GM19193 (cell line): ENCODE measurements around the gene MINAR2.

Experiments
- POLR2A ChIP-seq: IDR thresholded peaks from 4 replicates; pipeline ENCODE4 v1.6.1; 2011; ENCODE audit not compliant: insufficient read depth, insufficient read length; ENCODE audit errors: extremely low read depth

The MINAR2 gene, protein sequence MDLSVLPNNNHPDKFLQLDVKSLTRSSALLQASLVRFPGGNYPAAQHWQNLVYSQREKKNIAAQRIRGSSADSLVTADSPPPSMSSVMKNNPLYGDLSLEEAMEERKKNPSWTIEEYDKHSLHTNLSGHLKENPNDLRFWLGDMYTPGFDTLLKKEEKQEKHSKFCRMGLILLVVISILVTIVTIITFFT

GRCh38 chr5:129747572-129748407 lies at the start of gene MINAR2:
Gene MINAR2, plus strand, starts transcription at chr5:129748094. Its CDS starts 97 bp downstream, at chr5:129748191.
- TF ChIP-seq POLR2A: no peak

DNA sequence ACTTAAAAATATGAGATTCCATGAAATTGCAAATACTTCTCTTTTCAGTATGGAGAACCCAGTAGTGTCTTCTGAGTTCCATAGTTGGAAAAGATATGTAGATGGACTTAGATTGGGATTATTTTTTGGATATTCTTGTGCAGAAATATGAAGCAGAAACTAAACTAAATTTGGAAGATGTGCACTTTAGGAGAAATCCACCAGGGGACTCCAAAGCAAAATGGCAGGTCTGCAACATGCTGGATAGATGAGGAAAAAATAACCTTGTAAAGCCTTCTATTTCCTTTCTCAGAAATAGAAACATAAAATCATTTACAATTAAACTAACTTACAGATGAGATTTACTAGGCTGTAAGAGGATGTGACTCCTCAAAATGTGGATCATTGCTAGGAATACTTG lies 49.2 kb upstream of the MINAR2 start:
- TF ChIP-seq POLR2A: no peak

GRCh38 chr5:129716235-129716634 lies 31.7 kb upstream of the MINAR2 start:
- no peak for TF ChIP-seq POLR2A

GRCh38 chr5:129716651-129717050 lies 31.2 kb upstream of the MINAR2 start:
- TF ChIP-seq POLR2A: no peak

GRCh38 chr5:129717751-129718310 lies 30.1 kb upstream of the MINAR2 start:
- no peak for TF ChIP-seq POLR2A

DNA sequence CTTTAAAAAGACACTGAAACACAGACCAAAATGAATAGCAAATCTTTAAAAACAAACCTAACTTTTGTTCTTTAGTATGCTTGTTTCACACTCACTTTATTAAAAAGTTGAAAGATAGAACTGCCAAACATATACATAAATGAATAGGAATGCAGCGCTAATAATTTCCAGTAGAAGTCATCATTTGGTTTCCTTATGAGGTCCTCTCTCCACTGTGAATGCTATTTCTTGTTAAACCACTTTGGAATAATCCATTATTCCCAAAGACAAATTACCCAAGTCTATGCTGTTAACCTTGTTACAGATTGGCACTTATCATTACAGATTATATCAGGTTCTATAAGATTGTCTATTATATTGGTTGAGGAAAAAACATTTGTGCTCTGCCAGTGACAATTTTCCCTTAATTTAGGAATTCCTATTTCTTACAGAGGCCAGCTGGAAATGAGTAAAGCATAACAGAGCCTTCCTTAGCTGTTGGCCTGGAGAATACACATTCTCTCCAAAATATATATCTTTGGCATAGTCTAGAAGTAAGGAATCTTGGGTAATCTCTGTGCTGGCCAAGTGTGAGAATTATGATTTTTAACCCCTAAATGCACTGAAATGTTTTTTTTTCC lies 29.3 kb upstream of the MINAR2 start:
- TF ChIP-seq POLR2A: no peak

- TF ChIP-seq POLR2A: no peak
These were observed 23.7 kb upstream of the MINAR2 start for GRCh38 chr5:129724222-129724621.

GRCh38 chr5:129724647-129725046 lies 23.2 kb upstream of the MINAR2 start:
- TF ChIP-seq POLR2A: no peak

DNA sequence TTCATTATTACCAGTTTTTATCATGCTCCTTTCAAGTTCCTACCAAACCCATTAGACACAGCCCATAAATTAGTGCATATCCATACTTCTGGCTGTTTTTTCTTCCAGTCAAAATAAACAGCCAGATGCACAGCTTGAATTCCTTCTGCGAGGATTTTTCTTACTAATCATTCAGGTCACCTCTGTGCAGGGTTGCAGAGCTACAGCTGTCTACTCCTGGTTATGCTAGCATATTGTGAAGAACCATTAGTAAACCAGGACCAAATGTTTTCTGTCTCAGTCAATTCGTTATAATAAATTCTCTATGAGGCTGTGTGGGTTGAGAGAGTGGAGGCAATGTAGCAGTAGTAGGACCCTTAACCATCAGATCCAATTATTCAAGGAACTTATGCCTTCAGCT lies 8.1 kb upstream of the MINAR2 start:
- TF ChIP-seq POLR2A: no peak

DNA sequence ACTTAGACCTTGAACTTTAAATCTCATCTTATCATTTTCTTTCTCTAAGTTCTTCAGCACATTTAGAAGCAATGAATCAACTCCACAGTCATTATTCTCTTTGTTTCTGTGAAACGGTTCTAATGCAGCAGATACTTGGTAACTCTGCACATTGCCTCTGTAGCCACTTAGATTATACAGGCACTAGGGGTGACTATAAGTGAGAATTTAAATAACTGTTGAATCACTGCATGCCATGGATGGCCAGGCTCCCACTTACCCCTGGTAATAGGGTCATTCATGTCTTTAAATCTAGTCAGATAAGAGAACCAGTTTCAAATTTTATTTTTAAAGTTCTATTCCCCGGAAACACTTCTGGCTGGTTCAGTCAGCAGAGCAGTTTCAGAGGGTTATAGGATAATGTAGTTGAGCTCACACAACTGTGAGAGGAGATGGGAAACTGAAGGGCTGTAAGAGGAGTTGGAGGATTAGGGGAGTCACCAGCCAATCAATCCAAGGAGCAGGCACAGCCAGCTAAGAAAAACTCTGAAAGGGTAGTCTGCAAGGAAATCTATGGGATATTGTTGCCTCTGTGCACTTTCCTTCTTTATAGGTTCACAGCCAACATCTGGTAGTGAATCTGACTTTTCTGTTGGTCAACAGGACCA lies 4.2 kb upstream of the MINAR2 start:
- TF ChIP-seq POLR2A: no peak

DNA sequence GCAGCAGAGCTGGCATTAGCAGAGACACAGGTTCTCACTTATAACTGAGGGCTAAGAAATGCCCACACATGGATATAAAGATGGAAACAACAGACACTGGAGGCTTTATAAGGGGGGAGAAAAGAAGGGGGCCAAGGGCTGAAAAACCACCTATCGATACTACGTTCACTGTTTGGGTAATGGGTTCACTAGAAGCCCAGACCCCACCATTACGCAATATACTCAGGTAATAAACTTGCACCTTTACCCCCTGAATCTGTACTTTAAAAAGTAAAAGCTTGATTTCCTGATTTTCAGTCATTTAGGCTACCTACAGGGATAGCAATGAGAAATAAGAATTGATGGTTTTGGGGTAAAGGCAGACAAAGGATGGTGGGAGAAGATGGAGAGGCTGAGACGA lies 1.9 kb upstream of the MINAR2 start:
- TF ChIP-seq POLR2A: no peak

DNA sequence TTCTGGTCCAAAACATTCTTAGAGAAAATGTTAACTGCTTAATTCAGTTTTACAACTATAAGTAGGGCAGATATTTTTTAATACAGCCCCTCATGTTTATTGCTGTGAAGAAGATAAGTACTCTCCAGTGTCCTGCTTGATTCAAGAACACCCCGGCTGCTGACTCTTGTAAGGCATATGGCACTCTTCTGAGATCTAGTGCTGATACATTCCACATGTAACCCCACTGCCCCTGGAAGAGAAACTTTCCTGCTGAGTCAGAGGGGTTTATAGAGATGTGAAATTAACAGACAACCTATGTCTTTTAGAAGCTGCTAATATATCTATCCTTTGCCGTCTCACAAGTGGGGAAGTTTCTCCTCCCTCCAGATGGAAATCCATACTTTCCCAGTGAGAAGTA lies 1.0 kb upstream of the MINAR2 start:
- no peak for TF ChIP-seq POLR2A

GRCh38 chr5:129748913-129749880 lies 1.3 kb downstream of the MINAR2 start:
- TF ChIP-seq POLR2A: no peak

- TF ChIP-seq POLR2A: no peak
These were observed 12.9 kb downstream of the MINAR2 start for GRCh38 chr5:129760636-129761325.

GRCh38 chr5:129763651-129764050 lies 15.8 kb downstream of the MINAR2 start:
- no peak for TF ChIP-seq POLR2A
